Skeletal muscle satellite cell (primary cell): Measurements from ENCODE around the gene CASP8. TPM values are rescaled to one million over a fixed set of nuclear protein-coding genes. Genes with fewer than 3 reads are reported as not detected.

ENCODE experiments used
- H3K27me3 ChIP-seq: 2 replicates; pipeline ENCODE4 v1.7.0; 2013; ENCODE audit warnings: low read length; ENCODE audit not compliant: control insufficient read depth, insufficient read depth
- H3K36me3 ChIP-seq: 2 replicates; pipeline ENCODE4 v1.7.0; 2013; ENCODE audit warnings: mild to moderate bottlenecking, control low read depth, low read length; ENCODE audit not compliant: insufficient read depth
- H3K4me1 ChIP-seq: 2 replicates; pipeline ENCODE4 v1.7.0; 2013; ENCODE audit warnings: low read length; ENCODE audit not compliant: control insufficient read depth, insufficient read depth
- H3K4me2 ChIP-seq: 2 replicates; pipeline ENCODE4 v1.7.0; 2013; ENCODE audit warnings: mild to moderate bottlenecking, low read length
- H3K4me3 ChIP-seq: 2 replicates; pipeline ENCODE4 v1.7.0; 2013; ENCODE audit warnings: low read length
- H3K9ac ChIP-seq: 2 replicates; pipeline ENCODE4 v1.7.0; 2013; ENCODE audit warnings: mild to moderate bottlenecking, low read depth, low read length, moderate library complexity
- H3K9me3 ChIP-seq: replicated peaks from 2 replicates; pipeline ENCODE4 v1.7.0; 2013; ENCODE audit warnings: mild to moderate bottlenecking, control low read depth, low read length
- total RNA-seq: library from RNA; depleted of rRNA; stranded (reverse); fragments of >200 nt; gene quantifications from 2 replicates; pipeline ENCODE4 v1.2.3, GENCODE V29; 2012; rRNA removed

Gene CASP8
- total RNA-seq: 33.7 and 47.8 TPM in 2 replicates

DNA sequence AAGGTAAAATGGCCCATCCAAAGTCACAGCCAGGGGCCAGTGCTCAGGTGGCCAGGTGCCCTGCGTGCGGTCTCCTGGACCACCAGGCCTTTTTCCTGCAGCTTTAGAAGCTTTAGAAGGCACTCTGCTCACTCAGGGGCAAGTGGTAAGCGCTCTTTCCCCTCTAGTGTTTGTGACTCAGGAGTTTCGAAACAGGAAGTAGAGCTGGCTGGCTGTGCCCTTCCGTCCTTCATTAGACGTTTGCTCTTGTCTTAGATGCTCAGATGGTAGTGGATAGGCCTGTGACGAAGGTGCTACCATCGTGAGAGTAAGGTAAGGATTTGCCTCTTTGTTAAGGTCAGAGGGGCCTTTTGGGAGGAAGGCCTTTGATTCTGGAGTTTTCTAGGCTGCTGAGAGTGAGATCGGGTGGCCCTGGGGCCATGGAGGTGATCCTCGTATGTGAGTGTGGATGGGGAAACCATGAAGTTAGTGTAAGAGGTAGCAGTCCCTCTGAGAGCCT, at the start of gene CASP8:
TSS of gene CASP8 (plus strand) at position 235 of the 499 bp plus-strand sequence. CDS start 5,951 bp downstream, outside the sequence.
- H3K4me3 ChIP-seq: peak within 1 kb of the TSS; percentile 68

DNA sequence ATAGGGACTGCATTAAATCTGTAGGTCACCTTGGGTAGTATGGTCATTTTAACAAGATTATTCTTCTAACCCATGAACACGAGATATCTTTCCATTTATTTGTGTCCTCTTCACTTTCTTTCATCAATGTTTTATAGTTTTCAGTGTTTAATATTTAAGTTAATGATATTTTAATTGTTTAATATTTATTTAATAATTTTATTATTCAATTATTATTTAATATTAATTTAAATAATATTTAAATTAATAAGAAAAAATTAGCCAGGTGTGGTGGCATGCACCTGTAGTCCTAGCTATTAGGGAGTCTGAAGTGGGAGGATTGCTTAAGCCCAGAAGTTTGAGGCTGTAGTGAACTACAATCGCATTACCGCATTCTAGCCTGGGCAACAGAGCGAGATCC, 44.4 kb upstream of the CASP8 start:
- no peak overlapping the region for H3K4me3 ChIP-seq
- H3K4me1 ChIP-seq: no peaks in the 10 kb centered on the region
- no peak overlapping the region for H3K4me2 ChIP-seq
- no peaks in the 10 kb centered on the region for H3K36me3 ChIP-seq
- no peaks in the 10 kb centered on the region for H3K9me3 ChIP-seq
- H3K27me3 ChIP-seq: no peaks in the 10 kb centered on the region
- no peak overlapping the region for H3K9ac ChIP-seq

More for the DNA sequence above, at the start of gene CASP8:
- peak within 1 kb of the TSS; percentile 92 for H3K4me2 ChIP-seq
- H3K9me3 ChIP-seq: no peaks in the 10 kb centered on the region
- no peak within 1 kb of the TSS for H3K9ac ChIP-seq
- no peaks in the 10 kb centered on the region for H3K36me3 ChIP-seq
- no peaks in the 10 kb centered on the region for H3K27me3 ChIP-seq
- peaks cover 31% of the 10 kb centered on the region for H3K4me1 ChIP-seq

DNA sequence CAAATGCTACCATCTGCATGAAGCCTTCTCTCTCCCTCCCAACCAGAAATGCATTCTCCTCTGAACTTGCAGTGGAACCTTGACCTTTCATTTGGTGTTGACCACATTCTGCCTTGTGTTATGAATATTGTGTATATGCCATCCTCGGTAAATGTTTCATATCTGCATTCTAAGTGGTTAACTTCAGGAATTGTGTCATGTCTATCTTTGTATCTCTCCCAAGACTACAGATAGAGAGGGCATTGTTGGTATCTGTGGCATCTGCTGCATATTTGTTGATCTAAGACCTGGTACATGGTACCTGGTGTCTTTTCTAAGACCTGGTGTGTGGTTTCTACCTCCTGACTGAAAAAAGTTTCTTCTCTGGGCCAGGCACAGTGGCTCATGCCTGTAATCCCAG, 43.4 kb upstream of the CASP8 start:
- Histone ChIP-seq H3K9me3 (no peaks in the 10 kb centered on the region), H3K4me3 (no peak overlapping the region), H3K36me3 (no peaks in the 10 kb centered on the region), H3K9ac (no peak overlapping the region), H3K4me1 (no peaks in the 10 kb centered on the region), H3K27me3 (no peaks in the 10 kb centered on the region), H3K4me2 (no peak overlapping the region)

DNA sequence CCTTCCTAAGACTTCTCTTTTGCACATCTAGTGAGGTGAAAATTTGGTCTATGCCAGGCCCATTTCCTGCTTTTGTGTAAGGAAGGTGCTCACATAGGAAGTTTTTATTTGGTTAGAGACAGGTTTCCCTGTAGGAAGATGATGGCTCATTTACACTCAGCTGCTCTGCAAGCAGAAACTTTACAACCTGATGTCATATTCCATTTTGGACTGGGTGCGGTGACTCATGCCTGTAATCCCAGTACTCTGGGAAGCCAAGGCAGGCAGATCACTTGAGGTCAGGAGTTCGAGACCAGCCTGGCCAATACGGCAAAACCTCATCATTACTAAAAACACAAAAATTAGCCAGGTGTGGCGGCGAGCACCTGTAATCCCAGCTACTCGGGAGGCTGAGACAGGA, 41.6 kb upstream of the CASP8 start:
- Histone ChIP-seq H3K9ac (no peak overlapping the region), H3K4me3 (no peak overlapping the region), H3K4me2 (no peak overlapping the region), H3K4me1 (no peaks in the 10 kb centered on the region), H3K9me3 (no peaks in the 10 kb centered on the region), H3K27me3 (no peaks in the 10 kb centered on the region), H3K36me3 (no peaks in the 10 kb centered on the region)

DNA sequence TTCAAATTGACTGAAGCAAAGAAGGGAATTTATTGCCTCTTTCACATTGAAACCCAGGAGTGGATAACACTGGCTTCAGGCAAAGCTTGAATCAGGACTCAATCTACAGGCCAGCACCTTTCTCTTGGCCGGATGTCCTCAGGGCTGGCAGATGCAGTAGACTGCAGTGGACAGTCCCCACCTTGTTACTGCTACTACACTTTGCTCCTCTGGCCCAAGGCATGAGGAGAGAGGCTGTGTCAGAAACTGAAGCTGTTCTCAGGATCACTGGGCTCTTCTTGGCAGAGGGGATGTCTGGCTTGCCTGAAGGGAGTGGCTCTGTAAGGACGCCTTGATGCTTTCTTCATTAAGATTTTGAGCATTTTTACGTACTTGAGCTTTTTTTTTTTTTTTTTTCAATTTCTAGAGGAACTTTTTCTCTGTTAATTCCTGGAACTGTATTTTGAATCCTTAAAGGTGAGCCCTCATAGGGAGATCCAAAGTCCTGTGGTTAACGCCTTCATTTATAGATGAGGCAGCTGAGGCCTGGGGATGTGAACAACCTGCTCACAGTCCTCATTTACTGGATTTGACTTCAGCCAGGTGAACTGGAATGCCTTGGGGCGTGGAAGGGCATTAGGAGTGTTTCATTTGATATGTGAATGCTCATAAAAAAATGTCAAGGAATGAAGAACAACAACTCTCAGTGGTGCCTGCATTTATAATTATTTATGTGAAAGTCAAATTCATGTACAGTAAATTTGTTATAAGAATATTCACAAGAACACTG, 40.8 kb upstream of the CASP8 start:
- no peaks in the 10 kb centered on the region for H3K9me3 ChIP-seq
- no peaks in the 10 kb centered on the region for H3K4me1 ChIP-seq
- no peaks in the 10 kb centered on the region for H3K27me3 ChIP-seq
- H3K9ac ChIP-seq: no peak overlapping the region
- no peak overlapping the region for H3K4me3 ChIP-seq
- no peak overlapping the region for H3K4me2 ChIP-seq
- H3K36me3 ChIP-seq: no peaks in the 10 kb centered on the region

DNA sequence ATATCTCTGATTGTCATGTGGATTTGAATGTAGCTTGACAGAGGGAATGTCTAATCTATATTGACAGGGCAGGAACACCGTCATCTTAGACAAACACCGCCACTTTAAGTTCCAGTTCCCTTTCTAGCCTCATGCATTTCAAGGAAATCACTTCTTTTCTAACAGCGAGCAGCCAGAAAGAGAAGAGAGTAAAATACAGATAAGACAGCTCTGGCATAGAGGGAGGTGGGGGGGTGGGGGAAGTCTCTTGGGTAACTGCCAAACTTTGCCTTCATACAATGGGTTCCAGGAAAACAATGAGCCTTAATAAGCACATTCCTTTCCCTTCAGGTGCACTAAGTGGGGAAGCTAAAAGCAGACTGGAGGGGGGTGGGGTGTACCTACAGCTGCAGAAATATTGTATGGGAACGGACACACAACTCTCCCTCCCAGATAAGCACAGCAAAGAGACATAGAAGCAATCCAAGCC, 40.2 kb upstream of the CASP8 start:
- no peaks in the 10 kb centered on the region for H3K36me3 ChIP-seq
- H3K27me3 ChIP-seq: peaks cover 4% of the 10 kb centered on the region
- no peak overlapping the region for H3K9ac ChIP-seq
- H3K4me2 ChIP-seq: no peak overlapping the region
- no peaks in the 10 kb centered on the region for H3K9me3 ChIP-seq
- H3K4me1 ChIP-seq: no peaks in the 10 kb centered on the region
- no peak overlapping the region for H3K4me3 ChIP-seq

DNA sequence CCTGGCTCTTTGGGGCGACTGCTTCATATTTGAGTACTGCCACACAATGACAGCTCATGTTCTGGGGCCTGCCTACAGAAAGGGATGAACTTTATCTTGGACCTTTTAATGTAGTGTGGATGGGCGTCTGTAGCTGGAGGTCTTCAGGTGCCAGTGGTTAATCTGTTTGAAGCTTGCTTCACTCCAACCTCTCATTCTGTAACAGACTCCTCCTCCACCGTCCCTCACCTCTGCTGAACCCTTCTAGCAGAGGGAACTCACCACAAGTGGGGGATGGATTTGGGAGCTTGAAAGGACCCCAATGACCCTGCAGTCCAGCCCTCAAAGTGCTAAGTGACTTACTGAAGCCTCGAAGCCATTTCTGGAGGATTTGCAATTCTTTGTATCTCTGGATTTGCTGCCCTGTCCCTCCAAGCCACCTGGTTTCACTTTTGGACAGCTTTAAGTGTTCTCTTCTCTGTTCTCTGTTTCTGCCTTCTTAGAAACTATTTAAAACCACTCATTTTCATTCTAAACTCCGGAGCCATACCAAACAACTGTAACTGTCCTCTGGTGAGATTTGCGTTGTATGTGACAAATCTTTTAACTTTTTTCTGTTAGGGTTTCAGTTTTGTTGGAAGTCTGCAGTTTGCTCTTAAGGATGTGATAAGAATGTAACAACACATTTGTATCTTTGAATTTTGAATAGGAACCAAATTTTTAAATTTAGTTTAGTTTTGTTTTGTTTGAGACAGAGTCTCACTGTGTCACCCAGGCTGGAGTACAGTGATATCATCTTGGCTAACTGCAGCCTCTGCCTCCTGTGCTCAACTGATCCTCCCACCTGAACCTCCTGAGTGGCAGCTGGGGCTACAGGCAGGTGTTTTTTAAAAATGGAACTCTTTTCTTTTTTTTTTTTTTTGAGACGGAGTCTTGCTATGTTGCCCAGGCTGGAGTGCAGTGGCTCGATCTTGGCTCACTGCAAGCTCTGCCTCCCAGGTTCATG, 37.0 kb upstream of the CASP8 start:
- no peak overlapping the region for H3K4me3 ChIP-seq
- no peak overlapping the region for H3K4me2 ChIP-seq
- H3K36me3 ChIP-seq: no peaks in the 10 kb centered on the region
- H3K4me1 ChIP-seq: no peaks in the 10 kb centered on the region
- H3K9ac ChIP-seq: no peak overlapping the region
- H3K9me3 ChIP-seq: no peaks in the 10 kb centered on the region
- peaks cover 5% of the 10 kb centered on the region for H3K27me3 ChIP-seq

DNA sequence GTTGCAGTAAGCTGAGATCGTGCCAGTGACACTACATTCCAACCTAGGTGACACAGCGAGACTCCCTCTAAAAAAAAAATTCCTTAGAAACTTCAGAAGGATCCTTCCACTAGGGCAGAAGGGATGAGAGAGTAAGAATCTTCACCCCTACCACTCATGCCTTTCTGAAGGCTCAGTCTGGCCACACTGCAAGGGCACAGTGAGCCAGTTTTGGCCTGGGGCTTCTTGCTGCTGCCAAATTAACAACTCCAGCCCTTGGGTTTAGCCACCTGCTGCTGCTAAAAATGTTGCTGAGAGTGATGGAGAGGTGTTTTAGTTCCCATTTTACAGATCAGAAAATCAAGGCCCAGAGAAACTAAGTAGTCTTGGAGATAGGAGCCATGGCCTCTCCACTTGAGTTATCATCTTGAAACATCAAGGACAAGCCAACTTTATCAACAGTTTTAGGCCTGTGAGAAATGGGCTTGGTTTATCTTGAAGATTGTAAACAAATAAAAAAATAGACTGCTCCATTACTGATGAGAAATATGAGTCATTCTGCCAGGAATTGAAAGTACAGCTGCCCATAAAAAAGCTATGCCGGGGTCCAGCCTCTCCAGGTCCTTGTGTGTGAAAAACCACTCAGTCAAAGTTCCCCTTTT, 31.9 kb upstream of the CASP8 start:
- Histone ChIP-seq H3K4me2 (no peak overlapping the region), H3K27me3 (peaks cover 5% of the 10 kb centered on the region), H3K9ac (no peak overlapping the region), H3K4me1 (peaks cover 8% of the 10 kb centered on the region), H3K36me3 (no peaks in the 10 kb centered on the region), H3K4me3 (no peak overlapping the region), H3K9me3 (no peaks in the 10 kb centered on the region)

DNA sequence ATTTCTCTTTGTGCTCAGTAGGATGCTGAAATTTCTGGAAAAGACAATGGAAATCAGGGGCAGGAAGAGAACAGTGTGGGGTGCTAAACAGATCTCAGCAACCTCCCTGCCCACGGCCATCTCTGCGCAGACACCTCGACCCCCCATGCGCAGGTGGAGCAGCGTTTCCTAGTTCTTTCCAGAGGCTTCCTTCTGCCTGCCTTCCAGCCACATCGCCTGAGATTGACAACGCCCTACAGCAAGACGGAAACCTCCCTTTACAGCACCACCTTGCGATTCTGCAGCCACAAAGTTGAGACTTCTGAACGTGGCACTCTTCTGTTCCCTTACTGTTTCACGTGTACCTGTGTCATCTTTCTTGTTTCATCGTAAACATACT, 31.4 kb upstream of the CASP8 start:
- H3K4me3 ChIP-seq: no peak overlapping the region

DNA sequence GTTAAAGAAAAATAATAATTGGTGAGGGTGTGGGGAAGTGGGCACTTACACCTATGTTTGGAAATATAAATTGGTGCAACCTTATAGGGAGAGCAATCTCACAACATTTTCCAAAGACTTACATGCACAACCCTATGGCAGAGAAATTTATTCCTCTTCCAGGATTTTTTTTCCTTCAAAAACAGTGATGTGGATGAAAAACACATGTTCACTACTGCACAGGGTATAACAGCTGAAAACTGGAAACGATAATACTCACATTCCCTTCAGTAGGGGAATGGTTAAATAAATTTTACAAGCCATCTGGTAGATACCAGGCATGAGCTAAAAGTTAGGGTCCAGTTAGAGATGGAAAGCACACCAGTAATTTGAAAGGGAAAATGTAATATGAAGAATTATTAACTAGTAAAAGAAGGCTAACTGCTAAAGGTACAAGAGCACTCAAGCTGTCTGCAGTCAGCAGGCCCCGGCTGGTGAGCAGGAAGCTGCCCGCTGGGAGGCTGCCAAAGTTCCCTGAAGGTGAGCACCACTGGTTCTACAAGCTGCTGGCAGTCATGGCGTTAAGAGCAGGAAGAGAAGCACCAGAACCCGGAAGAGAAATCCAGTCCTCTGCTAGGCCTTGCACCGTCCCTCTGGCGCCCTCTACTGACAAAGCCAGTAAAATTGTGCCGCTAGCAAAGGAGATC, 28.4 kb upstream of the CASP8 start:
- H3K36me3 ChIP-seq: no peaks in the 10 kb centered on the region
- peak overlapping the region; percentile 36 for H3K4me2 ChIP-seq
- H3K27me3 ChIP-seq: no peaks in the 10 kb centered on the region
- H3K4me1 ChIP-seq: peaks cover 17% of the 10 kb centered on the region
- no peak overlapping the region for H3K4me3 ChIP-seq
- no peaks in the 10 kb centered on the region for H3K9me3 ChIP-seq
- H3K9ac ChIP-seq: no peak overlapping the region

More for the DNA sequence above, 31.4 kb upstream of the CASP8 start:
- H3K27me3 ChIP-seq: peaks cover 5% of the 10 kb centered on the region
- H3K4me2 ChIP-seq: no peak overlapping the region
- H3K4me1 ChIP-seq: peaks cover 8% of the 10 kb centered on the region
- no peaks in the 10 kb centered on the region for H3K9me3 ChIP-seq
- no peak overlapping the region for H3K9ac ChIP-seq
- no peaks in the 10 kb centered on the region for H3K36me3 ChIP-seq
